Measurements from ENCODE around the gene KRTAP4-9.
"Not testable (repeated sequence)": the region's sequence is repeated elsewhere in the genome, so short reads cannot be mapped to it uniquely, and the experiment has no call there.

KRTAP4-9 gene

DNA sequence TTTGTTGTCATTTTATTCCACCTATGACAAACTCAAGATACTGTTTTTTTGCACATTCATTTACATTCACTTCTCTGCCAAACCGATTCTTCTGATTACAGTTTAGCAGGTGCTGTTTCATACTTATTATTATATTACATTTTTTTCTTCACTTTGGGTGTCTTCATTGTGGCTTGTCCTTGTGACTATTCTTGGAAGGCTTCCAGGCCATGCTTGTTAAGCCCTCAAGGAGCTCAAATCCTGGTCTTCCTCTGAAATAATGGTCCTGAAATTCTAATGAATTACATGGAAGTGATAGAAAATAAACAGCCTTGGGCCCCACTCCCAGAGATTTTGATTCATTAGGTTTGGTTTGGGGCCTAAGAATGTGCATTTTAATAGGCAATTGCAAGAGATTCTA lies 40.9 kb upstream of the KRTAP4-9 start:
- no peak for DNase-seq (ENCODE audit: low read depth in 1 of 2, low spot score in 1 of 2)
- TF ChIP-seq, protein P1, sequence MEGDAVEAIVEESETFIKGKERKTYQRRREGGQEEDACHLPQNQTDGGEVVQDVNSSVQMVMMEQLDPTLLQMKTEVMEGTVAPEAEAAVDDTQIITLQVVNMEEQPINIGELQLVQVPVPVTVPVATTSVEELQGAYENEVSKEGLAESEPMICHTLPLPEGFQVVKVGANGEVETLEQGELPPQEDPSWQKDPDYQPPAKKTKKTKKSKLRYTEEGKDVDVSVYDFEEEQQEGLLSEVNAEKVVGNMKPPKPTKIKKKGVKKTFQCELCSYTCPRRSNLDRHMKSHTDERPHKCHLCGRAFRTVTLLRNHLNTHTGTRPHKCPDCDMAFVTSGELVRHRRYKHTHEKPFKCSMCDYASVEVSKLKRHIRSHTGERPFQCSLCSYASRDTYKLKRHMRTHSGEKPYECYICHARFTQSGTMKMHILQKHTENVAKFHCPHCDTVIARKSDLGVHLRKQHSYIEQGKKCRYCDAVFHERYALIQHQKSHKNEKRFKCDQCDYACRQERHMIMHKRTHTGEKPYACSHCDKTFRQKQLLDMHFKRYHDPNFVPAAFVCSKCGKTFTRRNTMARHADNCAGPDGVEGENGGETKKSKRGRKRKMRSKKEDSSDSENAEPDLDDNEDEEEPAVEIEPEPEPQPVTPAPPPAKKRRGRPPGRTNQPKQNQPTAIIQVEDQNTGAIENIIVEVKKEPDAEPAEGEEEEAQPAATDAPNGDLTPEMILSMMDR (IDR thresholded peaks at IDR 0.05; ENCODE audit: insufficient read depth, low read length) = no peak
- TF ChIP-seq, protein P2, sequence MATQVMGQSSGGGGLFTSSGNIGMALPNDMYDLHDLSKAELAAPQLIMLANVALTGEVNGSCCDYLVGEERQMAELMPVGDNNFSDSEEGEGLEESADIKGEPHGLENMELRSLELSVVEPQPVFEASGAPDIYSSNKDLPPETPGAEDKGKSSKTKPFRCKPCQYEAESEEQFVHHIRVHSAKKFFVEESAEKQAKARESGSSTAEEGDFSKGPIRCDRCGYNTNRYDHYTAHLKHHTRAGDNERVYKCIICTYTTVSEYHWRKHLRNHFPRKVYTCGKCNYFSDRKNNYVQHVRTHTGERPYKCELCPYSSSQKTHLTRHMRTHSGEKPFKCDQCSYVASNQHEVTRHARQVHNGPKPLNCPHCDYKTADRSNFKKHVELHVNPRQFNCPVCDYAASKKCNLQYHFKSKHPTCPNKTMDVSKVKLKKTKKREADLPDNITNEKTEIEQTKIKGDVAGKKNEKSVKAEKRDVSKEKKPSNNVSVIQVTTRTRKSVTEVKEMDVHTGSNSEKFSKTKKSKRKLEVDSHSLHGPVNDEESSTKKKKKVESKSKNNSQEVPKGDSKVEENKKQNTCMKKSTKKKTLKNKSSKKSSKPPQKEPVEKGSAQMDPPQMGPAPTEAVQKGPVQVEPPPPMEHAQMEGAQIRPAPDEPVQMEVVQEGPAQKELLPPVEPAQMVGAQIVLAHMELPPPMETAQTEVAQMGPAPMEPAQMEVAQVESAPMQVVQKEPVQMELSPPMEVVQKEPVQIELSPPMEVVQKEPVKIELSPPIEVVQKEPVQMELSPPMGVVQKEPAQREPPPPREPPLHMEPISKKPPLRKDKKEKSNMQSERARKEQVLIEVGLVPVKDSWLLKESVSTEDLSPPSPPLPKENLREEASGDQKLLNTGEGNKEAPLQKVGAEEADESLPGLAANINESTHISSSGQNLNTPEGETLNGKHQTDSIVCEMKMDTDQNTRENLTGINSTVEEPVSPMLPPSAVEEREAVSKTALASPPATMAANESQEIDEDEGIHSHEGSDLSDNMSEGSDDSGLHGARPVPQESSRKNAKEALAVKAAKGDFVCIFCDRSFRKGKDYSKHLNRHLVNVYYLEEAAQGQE (IDR thresholded peaks at IDR 0.05; ENCODE audit: insufficient replicate concordance, low read depth) = no peak
- no peak for TF ChIP-seq POLR2AphosphoS5 (IDR thresholded peaks at IDR 0.05; ENCODE audit: low read depth)
- TF ChIP-seq GABPA (IDR thresholded peaks at IDR 0.05; ENCODE audit: low read depth) = no peak
- TF ChIP-seq SPI1 (IDR thresholded peaks at IDR 0.05; ENCODE audit: borderline replicate concordance, low read depth) = no peak
- Histone ChIP-seq H3K27me3 (ENCODE audit: insufficient read depth, poor library complexity, severe bottlenecking) (peaks cover 4% of the 10 kb centered on the region), H3K27ac (replicated peaks) (no peak overlapping the region), H3K4me3 (replicated peaks; ENCODE audit: insufficient read depth, low read length) (no peak overlapping the region)

DNA sequence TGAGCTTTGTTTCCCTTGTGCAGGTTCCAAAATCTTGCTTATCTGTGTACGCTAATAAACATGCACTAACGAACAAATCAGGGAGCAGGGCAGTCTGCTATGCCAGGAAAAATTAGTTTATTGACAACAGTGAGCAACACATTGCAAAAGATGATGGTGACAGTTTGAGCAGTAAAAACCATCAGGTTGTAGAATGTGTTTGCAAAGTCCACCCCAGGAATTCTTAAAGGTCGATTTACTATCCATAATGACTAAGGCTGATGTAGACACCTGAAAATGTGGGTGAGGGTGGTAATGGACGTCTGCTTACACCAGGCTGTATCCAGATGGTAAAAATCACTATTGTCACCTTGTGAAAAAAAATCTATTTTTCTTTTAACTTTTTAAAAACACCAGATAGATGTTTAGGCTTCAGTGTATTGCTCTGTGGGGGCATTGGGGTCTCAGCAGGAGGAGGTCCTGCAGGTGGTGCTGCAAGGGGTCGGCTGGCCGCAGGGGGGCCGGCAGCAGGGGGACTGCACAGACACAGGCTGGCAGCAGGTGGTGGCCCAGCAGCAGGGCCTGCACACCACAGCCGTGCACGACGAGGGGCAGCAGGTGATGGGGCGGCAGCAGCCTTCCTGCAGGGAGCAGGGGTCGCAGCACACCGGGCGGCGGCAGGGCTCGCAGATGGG lies 40.0 kb upstream of the KRTAP4-9 start:
- not testable (repeated sequence) for H3K4me3 ChIP-seq (replicated peaks; ENCODE audit: insufficient read depth, low read length)

DNA sequence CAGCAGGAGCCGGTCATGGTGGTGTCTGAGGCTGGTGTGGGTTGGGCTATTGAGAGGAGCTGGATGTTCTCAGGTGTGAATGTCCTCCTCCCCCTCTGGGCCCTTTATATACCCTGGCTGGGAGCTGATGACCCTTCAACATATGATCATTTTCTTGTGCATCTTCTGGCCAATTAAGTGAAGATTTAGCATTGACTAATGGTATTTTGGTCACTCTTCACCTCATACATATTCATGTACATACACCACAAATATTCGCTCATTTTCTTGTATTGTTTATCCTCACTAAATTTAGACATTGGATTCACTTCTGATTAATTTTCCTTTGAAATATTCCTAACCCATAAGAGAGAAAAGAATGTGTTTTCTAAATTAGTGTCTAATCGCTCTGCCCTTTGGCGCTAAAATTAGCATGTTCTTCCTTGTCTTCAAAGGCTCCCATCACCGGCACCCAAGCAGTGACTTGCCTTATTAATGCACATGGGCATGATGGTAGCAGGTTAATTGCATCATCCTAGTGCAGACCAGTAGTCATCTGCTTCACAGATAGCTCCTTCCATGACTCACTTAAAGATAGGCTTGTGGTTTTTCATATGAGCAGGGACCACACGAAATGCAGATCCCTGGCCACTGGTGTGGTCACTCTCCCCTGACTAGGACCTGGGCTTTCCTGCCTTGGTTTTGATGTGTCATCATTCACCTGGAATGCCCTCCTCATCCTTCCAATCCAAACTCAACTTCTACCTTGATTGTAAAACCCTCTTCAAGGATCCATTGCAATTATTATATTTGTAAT lies 39.2 kb upstream of the KRTAP4-9 start, which contains the start of gene KRTAP2-4:
TSS of gene KRTAP2-4 (minus strand) at position 51 of the 796 bp plus-strand sequence. CDS start at position 17, 34 bp downstream.
- TF ChIP-seq, protein P2 (IDR thresholded peaks at IDR 0.05; ENCODE audit: insufficient replicate concordance, low read depth) = no peak
- TF ChIP-seq POLR2AphosphoS5 (IDR thresholded peaks at IDR 0.05; ENCODE audit: low read depth) = no peak
- TF ChIP-seq SPI1 (IDR thresholded peaks at IDR 0.05; ENCODE audit: borderline replicate concordance, low read depth) = no peak
- TF ChIP-seq GABPA (IDR thresholded peaks at IDR 0.05; ENCODE audit: low read depth) = no peak
- TF ChIP-seq, protein P1 (IDR thresholded peaks at IDR 0.05; ENCODE audit: insufficient read depth, low read length) = no peak
- peaks cover 4% of the 10 kb centered on the region for H3K27me3 ChIP-seq (ENCODE audit: insufficient read depth, poor library complexity, severe bottlenecking)
- H3K4me3 ChIP-seq (replicated peaks; ENCODE audit: insufficient read depth, low read length) = no peak within 1 kb of the TSS
- no peak within 1 kb of the TSS for H3K27ac ChIP-seq (replicated peaks)
- peak; percentile 7 to 27 for DNase-seq (ENCODE audit: low read depth in 1 of 2, low spot score in 1 of 2)

More for the DNA sequence above, 40.0 kb upstream of the KRTAP4-9 start:
- not testable (repeated sequence) for H3K27me3 ChIP-seq (ENCODE audit: insufficient read depth, poor library complexity, severe bottlenecking); H3K27ac ChIP-seq (replicated peaks); DNase-seq (ENCODE audit: low read depth in 1 of 2, low spot score in 1 of 2)

DNA sequence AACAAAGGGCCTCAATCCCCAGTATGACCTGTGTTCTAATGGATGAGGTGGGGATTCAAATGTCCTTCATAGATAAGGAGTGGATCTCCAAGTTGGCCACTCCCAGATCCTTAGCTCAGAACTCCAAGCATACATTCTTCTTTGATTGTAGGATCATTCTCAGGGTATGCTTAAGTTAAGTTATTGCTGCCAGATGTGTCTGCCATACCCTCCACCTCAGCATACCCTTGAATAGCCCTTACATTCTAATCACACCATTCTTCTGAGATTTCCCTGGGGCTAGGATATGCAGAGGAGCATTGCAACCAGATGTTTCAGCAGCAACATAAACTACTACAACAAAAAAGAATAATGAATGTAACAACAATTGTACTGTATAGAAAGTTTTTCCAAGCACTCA lies 37.9 kb upstream of the KRTAP4-9 start:
- DNase-seq (ENCODE audit: low read depth in 1 of 2, low spot score in 1 of 2) = no peak

More for the DNA sequence above, 37.9 kb upstream of the KRTAP4-9 start:
- Histone ChIP-seq H3K4me3 (replicated peaks; ENCODE audit: insufficient read depth, low read length) (no peak overlapping the region), H3K27ac (replicated peaks) (no peak overlapping the region), H3K27me3 (ENCODE audit: insufficient read depth, poor library complexity, severe bottlenecking) (peaks cover 4% of the 10 kb centered on the region)
- TF ChIP-seq GABPA (IDR thresholded peaks at IDR 0.05; ENCODE audit: low read depth) (no peak), SPI1 (IDR thresholded peaks at IDR 0.05; ENCODE audit: borderline replicate concordance, low read depth) (no peak), POLR2AphosphoS5 (IDR thresholded peaks at IDR 0.05; ENCODE audit: low read depth) (no peak)
- TF ChIP-seq, protein P2 (IDR thresholded peaks at IDR 0.05; ENCODE audit: insufficient replicate concordance, low read depth) = no peak
- TF ChIP-seq, protein P1 (IDR thresholded peaks at IDR 0.05; ENCODE audit: insufficient read depth, low read length) = no peak

All from HL-60 (cell line).